SK-N-SH treated with all-trans-retinoic acid at 6 μM for 48 hours (cell line): ENCODE results near the gene NUBPL.

Experiments used
- ATAC-seq: fragments of 200-7000 bp; cut with Tn5 transposase; 3 replicates; pipeline ENCODE4 v1.9.1; 2020; ENCODE audit warnings: mild to moderate bottlenecking, moderate library complexity
- ARNTL ChIP-seq: fragments of 450-650 bp; formaldehyde crosslinking; IDR thresholded peaks from 2 replicates; pipeline ENCODE4 v1.5.0; 2020; ENCODE audit warnings: low read depth, mild to moderate bottlenecking, moderate library complexity, borderline replicate concordance
- BACH2 ChIP-seq: fragments of 250-450 bp; sonication (Bioruptor Pico); IDR thresholded peaks from 2 replicates; pipeline ENCODE4 v1.9.0; 2021; ENCODE audit warnings: mild to moderate bottlenecking, borderline replicate concordance
- CSDC2 ChIP-seq: fragments of 250-450 bp; sonication (Bioruptor Pico); IDR thresholded peaks from 2 replicates; pipeline ENCODE4 v1.5.0; 2020; ENCODE audit warnings: mild to moderate bottlenecking, moderate library complexity
- ESRRG ChIP-seq: fragments of 250-450 bp; sonication (Bioruptor Pico); IDR thresholded peaks from 2 replicates; pipeline ENCODE4 v1.6.1; 2021; ENCODE audit warnings: mild to moderate bottlenecking
- ISL1 ChIP-seq: fragments of 250-450 bp; sonication (Bioruptor Pico); IDR thresholded peaks from 2 replicates; pipeline ENCODE4 v2.1.2; 2022; ENCODE audit warnings: mild to moderate bottlenecking, moderate library complexity
- OSR1 ChIP-seq: fragments of 250-450 bp; sonication (Bioruptor Pico); IDR thresholded peaks from 2 replicates; pipeline ENCODE4 v1.8.0; 2022; ENCODE audit warnings: moderate library complexity, mild to moderate bottlenecking, inconsistent platforms
- PPARA ChIP-seq: fragments of 250-450 bp; sonication (Bioruptor Pico); IDR thresholded peaks from 2 replicates; pipeline ENCODE4 v1.5.0; 2020; ENCODE audit warnings: mild to moderate bottlenecking, borderline replicate concordance
- SNAI2 ChIP-seq: fragments of 250-450 bp; sonication (Bioruptor Pico); IDR thresholded peaks from 2 replicates; pipeline ENCODE4 v1.5.0; 2020; ENCODE audit warnings: mild to moderate bottlenecking, moderate library complexity
- TCF4 ChIP-seq: fragments of 250-450 bp; sonication (Bioruptor Pico); IDR thresholded peaks from 2 replicates; pipeline ENCODE4 v1.8.0; 2021; ENCODE audit warnings: mild to moderate bottlenecking, moderate library complexity, borderline replicate concordance
- TOX ChIP-seq: fragments of 250-450 bp; sonication (Bioruptor Pico); IDR thresholded peaks from 2 replicates; pipeline ENCODE4 v1.8.0; 2021; ENCODE audit warnings: mild to moderate bottlenecking, moderate library complexity, borderline replicate concordance
- ZC3H10 ChIP-seq: fragments of 250-450 bp; sonication (Bioruptor Pico); IDR thresholded peaks from 2 replicates; pipeline ENCODE4 v1.5.1; 2021; ENCODE audit warnings: mild to moderate bottlenecking, moderate library complexity
- ZFP3 ChIP-seq: fragments of 250-450 bp; sonication (Bioruptor Pico); IDR thresholded peaks from 2 replicates; pipeline ENCODE4 v1.5.0; 2020; ENCODE audit warnings: mild to moderate bottlenecking, moderate library complexity
- ZNF565 ChIP-seq: fragments of 450-650 bp; formaldehyde crosslinking; conservative IDR thresholded peaks from 2 replicates; pipeline ENCODE4 v1.5.0; 2020; ENCODE audit warnings: low read depth, mild to moderate bottlenecking, moderate library complexity
- ZNF70 ChIP-seq: fragments of 450-650 bp; formaldehyde crosslinking; IDR thresholded peaks from 2 replicates; pipeline ENCODE4 v1.5.0; 2020; ENCODE audit warnings: mild to moderate bottlenecking, moderate library complexity
- ZNF8 ChIP-seq: fragments of 450-650 bp; formaldehyde crosslinking; IDR thresholded peaks from 2 replicates; pipeline ENCODE4 v1.5.0; 2020; ENCODE audit warnings: mild to moderate bottlenecking, moderate library complexity
- TF ChIP-seq, protein P1 (sequence below): fragments of 250-450 bp; sonication (Bioruptor Pico); IDR thresholded peaks from 2 replicates; pipeline ENCODE4 v1.8.0; 2020; ENCODE audit warnings: mild to moderate bottlenecking, moderate library complexity, borderline replicate concordance
- TF ChIP-seq, protein P2 (sequence below): fragments of 250-450 bp; sonication (Bioruptor Pico); IDR thresholded peaks from 2 replicates; pipeline ENCODE4 v1.5.0; 2020; ENCODE audit warnings: mild to moderate bottlenecking, moderate library complexity
- TF ChIP-seq, protein P3 (sequence below): fragments of 250-450 bp; sonication (Bioruptor Pico); IDR thresholded peaks from 2 replicates; pipeline ENCODE4 v1.5.1; 2021; ENCODE audit warnings: mild to moderate bottlenecking, moderate library complexity
- TF ChIP-seq, protein P4 (sequence below): fragments of 250-450 bp; sonication (Bioruptor Pico); IDR thresholded peaks from 2 replicates; pipeline ENCODE4 v1.5.1; 2020; ENCODE audit warnings: low read depth, mild to moderate bottlenecking, moderate library complexity

Gene NUBPL

DNA sequence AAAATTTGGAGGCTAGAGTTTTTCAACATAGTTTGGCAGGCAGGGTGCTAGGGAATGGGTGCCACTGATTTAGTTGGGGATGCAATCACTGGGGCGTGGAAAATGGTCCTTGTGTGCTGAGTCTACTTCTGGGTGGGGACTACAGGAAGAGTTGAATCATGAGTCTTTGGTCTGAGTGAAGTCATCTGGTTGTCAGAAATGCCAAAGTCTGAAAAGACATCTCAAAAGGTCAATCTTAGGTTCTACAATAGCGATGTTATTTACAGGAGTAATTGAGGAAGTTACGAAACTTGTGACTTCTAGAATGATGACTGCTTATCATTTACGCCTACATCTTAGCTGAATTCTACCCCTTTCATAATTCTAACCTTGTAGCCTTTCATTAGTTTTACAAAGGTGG is 209.1 kb downstream of the NUBPL start:
- no peak for ATAC-seq
- TF ChIP-seq OSR1 (no peak), ESRRG (CRISPR knock-in tag) (no peak), ZNF8 (CRISPR knock-in tag) (no peak), TOX (CRISPR knock-in tag) (no peak), ZNF70 (no peak), ZC3H10 (no peak), BACH2 (CRISPR knock-in tag) (no peak), PPARA (no peak), ZFP3 (no peak), ISL1 (no peak), CSDC2 (CRISPR knock-in tag) (no peak), TCF4 (CRISPR knock-in tag) (no peak), SNAI2 (CRISPR knock-in tag) (no peak)
- TF ChIP-seq, protein P1, sequence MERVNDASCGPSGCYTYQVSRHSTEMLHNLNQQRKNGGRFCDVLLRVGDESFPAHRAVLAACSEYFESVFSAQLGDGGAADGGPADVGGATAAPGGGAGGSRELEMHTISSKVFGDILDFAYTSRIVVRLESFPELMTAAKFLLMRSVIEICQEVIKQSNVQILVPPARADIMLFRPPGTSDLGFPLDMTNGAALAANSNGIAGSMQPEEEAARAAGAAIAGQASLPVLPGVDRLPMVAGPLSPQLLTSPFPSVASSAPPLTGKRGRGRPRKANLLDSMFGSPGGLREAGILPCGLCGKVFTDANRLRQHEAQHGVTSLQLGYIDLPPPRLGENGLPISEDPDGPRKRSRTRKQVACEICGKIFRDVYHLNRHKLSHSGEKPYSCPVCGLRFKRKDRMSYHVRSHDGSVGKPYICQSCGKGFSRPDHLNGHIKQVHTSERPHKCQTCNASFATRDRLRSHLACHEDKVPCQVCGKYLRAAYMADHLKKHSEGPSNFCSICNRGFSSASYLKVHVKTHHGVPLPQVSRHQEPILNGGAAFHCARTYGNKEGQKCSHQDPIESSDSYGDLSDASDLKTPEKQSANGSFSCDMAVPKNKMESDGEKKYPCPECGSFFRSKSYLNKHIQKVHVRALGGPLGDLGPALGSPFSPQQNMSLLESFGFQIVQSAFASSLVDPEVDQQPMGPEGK (CRISPR knock-in tag): no peak

DNA sequence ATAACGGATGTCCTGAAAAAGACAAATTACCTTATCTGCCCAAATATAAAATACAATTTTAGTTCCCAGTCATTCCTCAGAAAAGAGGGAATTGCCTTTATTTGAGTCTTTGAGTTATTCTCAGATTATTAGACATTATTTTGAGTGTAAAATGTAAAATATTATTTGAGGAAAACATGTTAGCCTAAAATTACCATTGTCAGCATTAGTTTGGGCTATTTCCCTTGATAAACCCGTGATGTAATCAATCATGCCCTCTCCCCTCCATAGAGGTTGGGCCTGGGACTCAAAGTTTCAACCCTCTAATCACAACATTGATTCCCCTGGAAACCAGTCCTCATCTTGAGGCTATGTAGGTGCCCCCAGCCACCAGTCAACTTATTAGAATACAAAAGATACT is 213.4 kb downstream of the NUBPL start:
- no peak for TF ChIP-seq ZNF70
- no peak for TF ChIP-seq ZC3H10
- TF ChIP-seq BACH2 (CRISPR knock-in tag): no peak
- TF ChIP-seq ESRRG (CRISPR knock-in tag): no peak
- TF ChIP-seq SNAI2 (CRISPR knock-in tag): no peak
- TF ChIP-seq, protein P2, sequence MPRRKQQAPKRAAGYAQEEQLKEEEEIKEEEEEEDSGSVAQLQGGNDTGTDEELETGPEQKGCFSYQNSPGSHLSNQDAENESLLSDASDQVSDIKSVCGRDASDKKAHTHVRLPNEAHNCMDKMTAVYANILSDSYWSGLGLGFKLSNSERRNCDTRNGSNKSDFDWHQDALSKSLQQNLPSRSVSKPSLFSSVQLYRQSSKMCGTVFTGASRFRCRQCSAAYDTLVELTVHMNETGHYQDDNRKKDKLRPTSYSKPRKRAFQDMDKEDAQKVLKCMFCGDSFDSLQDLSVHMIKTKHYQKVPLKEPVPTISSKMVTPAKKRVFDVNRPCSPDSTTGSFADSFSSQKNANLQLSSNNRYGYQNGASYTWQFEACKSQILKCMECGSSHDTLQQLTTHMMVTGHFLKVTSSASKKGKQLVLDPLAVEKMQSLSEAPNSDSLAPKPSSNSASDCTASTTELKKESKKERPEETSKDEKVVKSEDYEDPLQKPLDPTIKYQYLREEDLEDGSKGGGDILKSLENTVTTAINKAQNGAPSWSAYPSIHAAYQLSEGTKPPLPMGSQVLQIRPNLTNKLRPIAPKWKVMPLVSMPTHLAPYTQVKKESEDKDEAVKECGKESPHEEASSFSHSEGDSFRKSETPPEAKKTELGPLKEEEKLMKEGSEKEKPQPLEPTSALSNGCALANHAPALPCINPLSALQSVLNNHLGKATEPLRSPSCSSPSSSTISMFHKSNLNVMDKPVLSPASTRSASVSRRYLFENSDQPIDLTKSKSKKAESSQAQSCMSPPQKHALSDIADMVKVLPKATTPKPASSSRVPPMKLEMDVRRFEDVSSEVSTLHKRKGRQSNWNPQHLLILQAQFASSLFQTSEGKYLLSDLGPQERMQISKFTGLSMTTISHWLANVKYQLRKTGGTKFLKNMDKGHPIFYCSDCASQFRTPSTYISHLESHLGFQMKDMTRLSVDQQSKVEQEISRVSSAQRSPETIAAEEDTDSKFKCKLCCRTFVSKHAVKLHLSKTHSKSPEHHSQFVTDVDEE (CRISPR knock-in tag): no peak
- ATAC-seq: no peak

DNA sequence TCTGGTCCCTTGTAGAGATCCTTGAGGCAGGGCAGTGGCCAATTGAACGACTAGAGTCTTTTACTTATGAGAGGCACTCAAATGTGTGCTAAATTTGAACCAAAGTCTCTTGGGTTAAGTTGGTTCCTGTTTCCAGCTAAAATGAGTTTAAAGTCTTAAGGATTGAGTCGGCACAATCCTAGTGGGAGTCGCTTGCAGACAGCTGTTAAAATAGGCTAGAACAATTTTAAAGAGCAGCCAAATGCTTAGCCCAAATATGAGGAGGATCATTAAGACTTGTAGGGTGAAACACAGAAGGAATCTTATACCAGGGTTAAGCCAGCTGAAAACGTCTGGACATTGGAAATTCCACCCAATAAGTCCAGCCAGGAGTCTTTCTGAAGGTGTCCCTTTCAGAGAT is 216.1 kb downstream of the NUBPL start:
- no peak for ATAC-seq
- TF ChIP-seq SNAI2 (CRISPR knock-in tag): no peak
- no peak for TF ChIP-seq ZNF565
- TF ChIP-seq CSDC2 (CRISPR knock-in tag): no peak
- no peak for TF ChIP-seq ESRRG (CRISPR knock-in tag)
- TF ChIP-seq ZFP3: no peak
- TF ChIP-seq, protein P3, sequence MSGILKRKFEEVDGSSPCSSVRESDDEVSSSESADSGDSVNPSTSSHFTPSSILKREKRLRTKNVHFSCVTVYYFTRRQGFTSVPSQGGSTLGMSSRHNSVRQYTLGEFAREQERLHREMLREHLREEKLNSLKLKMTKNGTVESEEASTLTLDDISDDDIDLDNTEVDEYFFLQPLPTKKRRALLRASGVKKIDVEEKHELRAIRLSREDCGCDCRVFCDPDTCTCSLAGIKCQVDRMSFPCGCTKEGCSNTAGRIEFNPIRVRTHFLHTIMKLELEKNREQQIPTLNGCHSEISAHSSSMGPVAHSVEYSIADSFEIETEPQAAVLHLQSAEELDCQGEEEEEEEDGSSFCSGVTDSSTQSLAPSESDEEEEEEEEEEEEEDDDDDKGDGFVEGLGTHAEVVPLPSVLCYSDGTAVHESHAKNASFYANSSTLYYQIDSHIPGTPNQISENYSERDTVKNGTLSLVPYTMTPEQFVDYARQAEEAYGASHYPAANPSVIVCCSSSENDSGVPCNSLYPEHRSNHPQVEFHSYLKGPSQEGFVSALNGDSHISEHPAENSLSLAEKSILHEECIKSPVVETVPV (CRISPR knock-in tag): no peak
- TF ChIP-seq, protein P2 (CRISPR knock-in tag): no peak
- no peak for TF ChIP-seq PPARA
- TF ChIP-seq ARNTL (CRISPR knock-in tag): no peak
- TF ChIP-seq, protein P1 (CRISPR knock-in tag): no peak
- TF ChIP-seq, protein P4, sequence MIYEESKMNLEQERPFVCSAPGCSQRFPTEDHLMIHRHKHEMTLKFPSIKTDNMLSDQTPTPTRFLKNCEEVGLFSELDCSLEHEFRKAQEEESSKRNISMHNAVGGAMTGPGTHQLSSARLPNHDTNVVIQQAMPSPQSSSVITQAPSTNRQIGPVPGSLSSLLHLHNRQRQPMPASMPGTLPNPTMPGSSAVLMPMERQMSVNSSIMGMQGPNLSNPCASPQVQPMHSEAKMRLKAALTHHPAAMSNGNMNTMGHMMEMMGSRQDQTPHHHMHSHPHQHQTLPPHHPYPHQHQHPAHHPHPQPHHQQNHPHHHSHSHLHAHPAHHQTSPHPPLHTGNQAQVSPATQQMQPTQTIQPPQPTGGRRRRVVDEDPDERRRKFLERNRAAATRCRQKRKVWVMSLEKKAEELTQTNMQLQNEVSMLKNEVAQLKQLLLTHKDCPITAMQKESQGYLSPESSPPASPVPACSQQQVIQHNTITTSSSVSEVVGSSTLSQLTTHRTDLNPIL (CRISPR knock-in tag): no peak
- no peak for TF ChIP-seq ZNF70
